Left ventricle myocardium superior (tissue), 1 donor: ENCODE results near the gene HGD. TPM values are rescaled to one million over a fixed set of nuclear protein-coding genes. Genes with fewer than 3 reads are reported as not detected.
A peak's percentile ranks its signal among the peaks of the same experiment; 100 is the strongest.
"Not testable (repeated sequence)": the region's sequence is repeated elsewhere in the genome, so short reads cannot be mapped to it uniquely, and the experiment has no call there.

Experiments used
- ATAC-seq: fragments of 200-7000 bp; cut with Tn5 transposase; one replicate; pipeline ENCODE4 v1.9.1; 2020; ENCODE audit warnings: mild to moderate bottlenecking, moderate library complexity
- DNase-seq: peaks from one replicate; pipeline ENCODE4 v3.0.0-alpha.2; 2020
- intact Hi-C: fragments of 100-400 bp; cut with micrococcal nuclease; formaldehyde crosslinking; loops from one replicate; pipeline ENCODE4 v1.11.0; 2022
- total RNA-seq: library from RNA; stranded (reverse); fragmentation: NEBNext Ultra II Directional; extraction: Animal tissue kit (Norgen Biotek cat#: 25700); gene quantifications from one replicate; pipeline ENCODE4 v1.2.1, GENCODE V29; 2021
- donor health status: DM: no; HTN: yes; CAD: no; lungs with severe emphysema.

The HGD gene
- total RNA-seq, 1 donor from 2014 or later = not detected

GRCh38 chr3:120645083-120645845, 36.8 kb downstream of the HGD start:
- DNase-seq (no peak), ATAC-seq (peak; percentile 35)
- intact Hi-C loops = no loop called here

- ATAC-seq (no peak), DNase-seq (no peak)
- intact Hi-C loops = no loop called here
These were observed 39.6 kb downstream of the HGD start for GRCh38 chr3:120642368-120642948.

GRCh38 chr3:120641696-120642246, 40.3 kb downstream of the HGD start:
- intact Hi-C loops = no loop called here
- ATAC-seq (no peak), DNase-seq (no peak)

GRCh38 chr3:120640231-120640630, 41.8 kb downstream of the HGD start:
- intact Hi-C loops = no loop called here
- ATAC-seq (no peak), DNase-seq (no peak)

GRCh38 chr3:120638820-120639219, 43.2 kb downstream of the HGD start:
- DNase-seq, intact Hi-C loops, ATAC-seq: not testable (repeated sequence)

GRCh38 chr3:120637851-120638559, 44.0 kb downstream of the HGD start:
- DNase-seq (no peak), ATAC-seq (peak; percentile 55)
- intact Hi-C loops = no loop called here

GRCh38 chr3:120636795-120637401, 45.1 kb downstream of the HGD start:
- DNase-seq = no peak
- ATAC-seq = no peak
- intact Hi-C loops = no loop called here

- DNase-seq = no peak
- peak; percentile 32 for ATAC-seq
These were observed 47.5 kb downstream of the HGD start for GRCh38 chr3:120634539-120634938.

GRCh38 chr3:120625159-120625586, 56.9 kb downstream of the HGD start:
- no peak for DNase-seq
- intact Hi-C loops = no loop called here
- ATAC-seq = no peak

More at GRCh38 chr3:120634539-120634938, 47.5 kb downstream of the HGD start:
- intact Hi-C loops = no loop called here

GRCh38 chr3:120623727-120624093, 58.3 kb downstream of the HGD start:
- no peak for ATAC-seq
- intact Hi-C loops = no loop called here
- no peak for DNase-seq

GRCh38 chr3:120622870-120623726, 58.9 kb downstream of the HGD start:
- intact Hi-C loops = no loop called here
- DNase-seq = no peak
- ATAC-seq = no peak

- DNase-seq (no peak), ATAC-seq (no peak)
- intact Hi-C loops = no loop called here
These were observed 59.6 kb downstream of the HGD start for GRCh38 chr3:120622457-120622856.

GRCh38 chr3:120616745-120617144, 65.3 kb downstream of the HGD start:
- ATAC-seq, DNase-seq, intact Hi-C loops: not testable (repeated sequence)

- ATAC-seq (peak; percentile 79), DNase-seq (peak; percentile 59)
- intact Hi-C loops = no loop called here
These were observed 66.0 kb downstream of the HGD start for GRCh38 chr3:120615847-120616609.

GRCh38 chr3:120614765-120615164, 67.3 kb downstream of the HGD start:
- DNase-seq (no peak), ATAC-seq (no peak)
- intact Hi-C loops = no loop called here

GRCh38 chr3:120608506-120608905, 73.5 kb downstream of the HGD start:
- intact Hi-C loops = no loop called here
- DNase-seq (no peak), ATAC-seq (no peak)

- no peak for DNase-seq
- intact Hi-C loops = no loop called here
- peak; percentile 57 for ATAC-seq
These were observed 77.3 kb downstream of the HGD start for GRCh38 chr3:120604784-120605183.

GRCh38 chr3:120604382-120604781, 77.7 kb downstream of the HGD start:
- intact Hi-C loops = no loop called here
- ATAC-seq (no peak), DNase-seq (no peak)
